HepG2 (cell line): ENCODE results near the gene PARP14. TPM values are rescaled to one million over a fixed set of nuclear protein-coding genes. Genes with fewer than 3 reads are reported as not detected.

Experiments used
- AHDC1 ChIP-seq: sonication (generic); formaldehyde crosslinking; IDR thresholded peaks from 2 replicates; pipeline ENCODE4 v1.5.1; 2020; ENCODE audit warnings: mild to moderate bottlenecking, missing genetic modification reagents, borderline replicate concordance
- CREBL2 ChIP-seq: sonication (generic); formaldehyde crosslinking; IDR thresholded peaks from 2 replicates; pipeline ENCODE4 v1.8.1; 2023; ENCODE audit warnings: missing genetic modification reagents, mild to moderate bottlenecking, borderline replicate concordance
- DMTF1 ChIP-seq: sonication (generic); formaldehyde crosslinking; IDR thresholded peaks from 2 replicates; pipeline ENCODE4 v1.4.0; 2020; ENCODE audit warnings: mild to moderate bottlenecking, missing genetic modification reagents
- FOXA1 ChIP-seq, 2 experiments: fragments of 450-650 bp in 1 of 2; sonication (generic) in 1 of 2; formaldehyde crosslinking in 1 of 2; IDR thresholded peaks; 2 replicates each; pipeline versions ENCODE4 v1.4.0 to v1.6.1; 2016 to 2020; ENCODE audit warnings: missing genetic modification reagents in 1 of 2
- MEIS1 ChIP-seq: sonication (generic); formaldehyde crosslinking; IDR thresholded peaks from 2 replicates; pipeline ENCODE4 v1.9.0; 2021; ENCODE audit warnings: mild to moderate bottlenecking, missing genetic modification reagents, moderate library complexity, borderline replicate concordance
- MXD4 ChIP-seq: IDR thresholded peaks from 2 replicates; pipeline ENCODE4 v1.6.1; 2016; ENCODE audit warnings: mild to moderate bottlenecking, missing biosample characterization, missing genetic modification reagents
- NFIB ChIP-seq: sonication (generic); formaldehyde crosslinking; IDR thresholded peaks from 2 replicates; pipeline ENCODE4 v1.9.0; 2021; ENCODE audit warnings: missing genetic modification reagents, mild to moderate bottlenecking, borderline replicate concordance
- PITX1 ChIP-seq: sonication (generic); formaldehyde crosslinking; IDR thresholded peaks from 2 replicates; pipeline ENCODE4 v1.5.1; 2020; ENCODE audit warnings: mild to moderate bottlenecking, missing genetic modification reagents
- THAP8 ChIP-seq: sonication (generic); formaldehyde crosslinking; IDR thresholded peaks from 2 replicates; pipeline ENCODE4 v1.5.1; 2020; ENCODE audit warnings: missing genetic modification reagents, mild to moderate bottlenecking, borderline replicate concordance
- ZFP90 ChIP-seq: sonication (generic); formaldehyde crosslinking; IDR thresholded peaks from 2 replicates; pipeline ENCODE4 v1.8.0; 2022; ENCODE audit warnings: missing genetic modification reagents, mild to moderate bottlenecking, inconsistent platforms, borderline replicate concordance
- ZNF18 ChIP-seq: sonication (generic); formaldehyde crosslinking; IDR thresholded peaks from 2 replicates; pipeline ENCODE4 v1.8.0; 2022; ENCODE audit warnings: mild to moderate bottlenecking, missing genetic modification reagents; ENCODE audit not compliant: insufficient replicate concordance
- ZNF703 ChIP-seq: sonication (generic); formaldehyde crosslinking; IDR thresholded peaks from 2 replicates; pipeline ENCODE4 v1.5.1; 2020; ENCODE audit warnings: missing genetic modification reagents, mild to moderate bottlenecking, moderate library complexity, borderline replicate concordance
- ZNF800 ChIP-seq: sonication (generic); formaldehyde crosslinking; IDR thresholded peaks from 2 replicates; pipeline ENCODE4 v1.4.0; 2020; ENCODE audit warnings: missing genetic modification reagents
- ZSCAN9 ChIP-seq: IDR thresholded peaks from 2 replicates; pipeline ENCODE4 v1.6.1; 2016; ENCODE audit warnings: borderline replicate concordance
- polyA plus RNA-seq, 8 experiments: library from polyadenylated mRNA; depleted of rRNA in 3 of 8; stranded (reverse) in 7 of 8; unstranded in 1 of 8; fragments of >200 nt; fragmentation: Illumina TruSeq in 4 of 8; extraction: Trizol in 4 of 8; gene quantifications; 2 replicates each; pipeline versions ENCODE4 v1.2.1 to v1.2.3, GENCODE V29; 2011 to 2016; ENCODE audit warnings: low read depth in 4 of 8, missing spikeins in 1 of 8, mixed read lengths in 1 of 8; ENCODE audit not compliant: insufficient read depth in 1 of 8
- total RNA-seq, 5 experiments: library from RNA; depleted of rRNA; stranded (reverse); fragments of >200 nt; fragmentation: Illumina TruSeq; extraction: Trizol; gene quantifications; 2 replicates each; pipeline ENCODE4 v1.2.3, GENCODE V29; 2016; ENCODE audit warnings: low read depth in 1 of 5

Gene PARP14
- total and polyA plus RNA-seq, 2 of the 13 experiments (the other 11 are each of a cell fraction or from before 2014, with no cell fraction given): 9.0 to 19.1 TPM

GRCh38 chr3:122680475-122681283 is at the start of gene PARP14 (continued):
- TF ChIP-seq ZNF18 (CRISPR knock-in tag) (peak; percentile 54), DMTF1 (CRISPR knock-in tag) (no peak), THAP8 (CRISPR knock-in tag) (0 out of 2 replicates have a peak, but pooled peaks have one; percentile 42), CREBL2 (CRISPR knock-in tag) (no peak; the same call in 1 of the 2 replicates), ZSCAN9 (CRISPR knock-in tag) (no peak), MXD4 (CRISPR knock-in tag) (no peak), ZNF703 (CRISPR knock-in tag) (no peak), MEIS1 (CRISPR knock-in tag) (no peak), NFIB (CRISPR knock-in tag) (no peak), AHDC1 (CRISPR knock-in tag) (no peak), ZNF800 (CRISPR knock-in tag) (no peak), ZFP90 (CRISPR knock-in tag) (no peak), FOXA1 (IDR thresholded peaks at IDR 0.05) (no peak), FOXA1 (CRISPR knock-in tag; IDR thresholded peaks at IDR 0.05) (no peak), PITX1 (CRISPR knock-in tag) (no peak)
